Gastroesophageal sphincter (tissue), 4 donors: ENCODE results near the gene ALG3. TPM values are rescaled to one million over a fixed set of nuclear protein-coding genes. Genes with fewer than 3 reads are reported as not detected.

Experiments used
- ATAC-seq: fragments of 150-250 bp; one replicate; pipeline ENCODE4 v1.9.1; 2016; ENCODE audit warnings: mild to moderate bottlenecking, moderate library complexity
- H3K27ac ChIP-seq, 4 donors: fragments of 200-600 bp; sonication (generic) in 3 of 4; 1 replicate in 3 of 4; 2 replicates in 1 of 4; pipeline ENCODE4 v1.5.1; 2016 to 2019
- H3K27me3 ChIP-seq: fragments of 200-600 bp; sonication (generic); one replicate; pipeline ENCODE4 v1.5.1; 2019
- H3K36me3 ChIP-seq, 2 donors: fragments of 200-600 bp; sonication (generic); one replicate each; pipeline ENCODE4 v1.5.1; 2019; ENCODE audit warnings: control low read depth in 1 of 2
- H3K4me1 ChIP-seq, 3 donors: fragments of 200-600 bp; sonication (generic); 1 replicate in 2 of 3; 2 replicates in 1 of 3; pipeline ENCODE4 v1.5.1; 2016 to 2019; ENCODE audit warnings: control low read depth in 2 of 3
- H3K4me3 ChIP-seq, 2 donors: fragments of 200-600 bp; sonication (generic); one replicate each; pipeline ENCODE4 v1.5.1; 2019; ENCODE audit warnings: mild to moderate bottlenecking in 1 of 2, moderate library complexity in 1 of 2
- H3K9me3 ChIP-seq, 3 donors: fragments of 200-600 bp; sonication (generic); one replicate each; pipeline ENCODE4 v1.5.1; 2017 to 2019; ENCODE audit warnings: control low read depth in 2 of 3
- EP300 ChIP-seq: sonication (generic); formaldehyde crosslinking; IDR thresholded peaks from one replicate; pipeline ENCODE4 v1.6.1; 2017; ENCODE audit warnings: antibody characterized with exemption, mild to moderate bottlenecking
- POLR2A ChIP-seq, 2 donors: fragments of 450-650 bp; IDR thresholded peaks; one replicate each; pipeline ENCODE4 v1.6.1; 2017; ENCODE audit warnings: antibody characterized with exemption in 2 of 2, mild to moderate bottlenecking in 2 of 2, moderate library complexity in 1 of 2
- POLR2AphosphoS5 ChIP-seq: sonication (generic); formaldehyde crosslinking; IDR thresholded peaks from one replicate; pipeline ENCODE4 v1.6.1; 2017; ENCODE audit warnings: antibody characterized with exemption
- WGBS, 2 donors: methylation state at CpG; one replicate each; pipeline ENCODE4 v1.1.5; 2018; ENCODE audit warnings: low coverage in 1 of 2; 5-methylcytosine and 5-hydroxymethylcytosine counted together
- total RNA-seq, 4 donors: library from RNA; depleted of rRNA; stranded (reverse); fragments of >200 nt; gene quantifications; one replicate each; pipeline ENCODE4 v1.1.0, GENCODE V29; 2016
- TF ChIP-seq, protein P1 (sequence below), 4 experiments: fragments of 200-600 bp in 2 of 4; fragments of 450-650 bp in 2 of 4; sonication (generic) in 1 of 4; IDR thresholded peaks; one replicate each; pipeline ENCODE4 v1.5.1; 2017 to 2019; ENCODE audit warnings: antibody characterized with exemption in 4 of 4, mild to moderate bottlenecking in 2 of 4, moderate library complexity in 2 of 4

The ALG3 gene
- total RNA-seq, 4 donors from 2014 or later: 30.0 to 62.6 (median 38.6) TPM

- WGBS, 2 donors: 15% methylated on average over 4 of the region's 46 CpGs; no CpG with 5 or more reads in 1 of the 2 donors
- Histone ChIP-seq H3K4me3 (no peak overlapping the region), H3K27me3 (peaks cover 47% of the 10 kb centered on the region), H3K9me3 (no peaks in the 10 kb centered on the region), H3K4me1 (peaks cover 0 to 10% (median 6%) of the 10 kb centered on the region in 3 donors), H3K36me3 (peaks cover 0 to 47% of the 10 kb centered on the region in 2 donors), H3K27ac (no peak overlapping the region)
- TF ChIP-seq POLR2A (IDR thresholded peaks at IDR 0.05) (no peak), EP300 (no peak)
- TF ChIP-seq, protein P1, sequence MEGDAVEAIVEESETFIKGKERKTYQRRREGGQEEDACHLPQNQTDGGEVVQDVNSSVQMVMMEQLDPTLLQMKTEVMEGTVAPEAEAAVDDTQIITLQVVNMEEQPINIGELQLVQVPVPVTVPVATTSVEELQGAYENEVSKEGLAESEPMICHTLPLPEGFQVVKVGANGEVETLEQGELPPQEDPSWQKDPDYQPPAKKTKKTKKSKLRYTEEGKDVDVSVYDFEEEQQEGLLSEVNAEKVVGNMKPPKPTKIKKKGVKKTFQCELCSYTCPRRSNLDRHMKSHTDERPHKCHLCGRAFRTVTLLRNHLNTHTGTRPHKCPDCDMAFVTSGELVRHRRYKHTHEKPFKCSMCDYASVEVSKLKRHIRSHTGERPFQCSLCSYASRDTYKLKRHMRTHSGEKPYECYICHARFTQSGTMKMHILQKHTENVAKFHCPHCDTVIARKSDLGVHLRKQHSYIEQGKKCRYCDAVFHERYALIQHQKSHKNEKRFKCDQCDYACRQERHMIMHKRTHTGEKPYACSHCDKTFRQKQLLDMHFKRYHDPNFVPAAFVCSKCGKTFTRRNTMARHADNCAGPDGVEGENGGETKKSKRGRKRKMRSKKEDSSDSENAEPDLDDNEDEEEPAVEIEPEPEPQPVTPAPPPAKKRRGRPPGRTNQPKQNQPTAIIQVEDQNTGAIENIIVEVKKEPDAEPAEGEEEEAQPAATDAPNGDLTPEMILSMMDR (IDR thresholded peaks at IDR 0.05): peak in 3 of 4 experiments; percentile 28 to 62 (median 46)
- ATAC-seq: peak; percentile 50
These were observed 7.1 kb downstream of the ALG3 start for GRCh38 chr3:184241447-184242296.

GRCh38 chr3:184241141-184241446 is 7.7 kb downstream of the ALG3 start:
- Histone ChIP-seq H3K4me3 (no peak overlapping the region), H3K4me1 (peaks cover 0 to 10% (median 6%) of the 10 kb centered on the region in 3 donors), H3K9me3 (no peaks in the 10 kb centered on the region), H3K27ac (no peak overlapping the region), H3K27me3 (peaks cover 53% of the 10 kb centered on the region), H3K36me3 (peaks cover 0 to 47% of the 10 kb centered on the region in 2 donors)
- 20% methylated on average over 1 of the region's 17 CpGs; no CpG with 5 or more reads in 1 of the 2 donors for WGBS, 2 donors
- TF ChIP-seq POLR2AphosphoS5 (no peak), EP300 (no peak), POLR2A (IDR thresholded peaks at IDR 0.05) (no peak)
- TF ChIP-seq, protein P1 (IDR thresholded peaks at IDR 0.05): no peak
- no peak for ATAC-seq

- peaks cover 57% of the 10 kb centered on the region for H3K27me3 ChIP-seq
- H3K27ac ChIP-seq: no peak overlapping the region
- H3K4me3 ChIP-seq: no peak overlapping the region
- ATAC-seq: no peak
- no peaks in the 10 kb centered on the region for H3K9me3 ChIP-seq
- peaks cover 0 to 42% of the 10 kb centered on the region in 2 donors for H3K36me3 ChIP-seq
- H3K4me1 ChIP-seq: peaks cover 0 to 10% (median 6%) of the 10 kb centered on the region in 3 donors
- WGBS, 2 donors: no CpG with 5 or more reads among the region's 4 CpGs
- TF ChIP-seq, protein P1 (IDR thresholded peaks at IDR 0.05): no peak
- TF ChIP-seq POLR2AphosphoS5: no peak
- no peak for TF ChIP-seq EP300
- no peak for TF ChIP-seq POLR2A (IDR thresholded peaks at IDR 0.05)
These were observed 8.2 kb downstream of the ALG3 start for GRCh38 chr3:184240384-184241140.

DNA sequence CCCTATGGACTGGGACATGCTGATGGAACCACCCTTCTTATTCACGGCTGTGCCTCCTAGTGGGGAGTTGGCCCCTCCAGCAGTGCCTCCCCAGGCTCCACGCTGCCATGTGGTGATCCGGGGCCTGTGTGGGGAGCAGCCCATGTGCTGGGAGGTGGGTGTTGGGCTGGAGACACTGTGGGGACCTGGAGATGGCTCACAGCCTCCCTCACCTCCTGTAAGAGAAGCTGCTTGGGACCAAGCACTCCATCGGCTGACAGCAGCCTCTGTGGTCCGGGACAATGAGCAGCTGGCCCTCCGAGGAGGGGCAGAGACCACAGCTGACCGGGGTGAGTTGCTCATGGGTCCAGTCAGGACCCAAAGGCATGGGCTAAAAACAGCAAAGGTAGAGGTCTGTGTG is 9.1 kb downstream of the ALG3 start:
- TF ChIP-seq, protein P1 (IDR thresholded peaks at IDR 0.05): no peak
- no peak for TF ChIP-seq EP300
- TF ChIP-seq POLR2A (IDR thresholded peaks at IDR 0.05): no peak
- no peak for TF ChIP-seq POLR2AphosphoS5
- Histone ChIP-seq H3K9me3 (no peaks in the 10 kb centered on the region), H3K4me3 (no peak overlapping the region), H3K27ac (no peak overlapping the region), H3K36me3 (peaks cover 0 to 33% of the 10 kb centered on the region in 2 donors), H3K4me1 (peaks cover 0 to 10% (median 6%) of the 10 kb centered on the region in 3 donors), H3K27me3 (peaks cover 64% of the 10 kb centered on the region)
- no peak for ATAC-seq
- WGBS, 2 donors: 83% methylated on average over 1 of the region's 7 CpGs; no CpG with 5 or more reads in 1 of the 2 donors
